Stimulated activated naive B cell treated with anti-CD40 and anti-IgM and Interleukin-4, amounts not matched to agents 10 μg/mL and 1 μg/mL and 100 μg/mL, for 72 hours (primary cell): ENCODE data around the gene SPOP.

Experiments
- ATAC-seq, 2 donors: fragments of 150-1000 bp; cut with Tn5 transposase; replicated peaks; 2 replicates each; pipeline ENCODE4 v1.10.0; 2021; ENCODE audit warnings: moderate library complexity in 1 of 2
- DNase-seq: peaks from one replicate; pipeline ENCODE4 v3.0.0; 2021
- H3K27ac Mint-ChIP-seq: one replicate; pipeline ENCODE4 v1.8.0; 2022; ENCODE audit warnings: mild to moderate bottlenecking, mixed read lengths
- H3K27me3 Mint-ChIP-seq, 2 donors: one replicate each; pipeline ENCODE4 v1.8.0; 2022; ENCODE audit warnings: mixed read lengths in 2 of 2
- H3K36me3 Mint-ChIP-seq, 2 donors: one replicate each; pipeline ENCODE4 v1.8.0; 2022; ENCODE audit warnings: mixed read lengths in 2 of 2, mild to moderate bottlenecking in 1 of 2
- H3K4me1 Mint-ChIP-seq, 2 donors: one replicate each; pipeline ENCODE4 v1.8.0; 2022; ENCODE audit warnings: mixed read lengths in 2 of 2, mild to moderate bottlenecking in 1 of 2
- H3K4me3 Mint-ChIP-seq, 2 donors: one replicate each; pipeline ENCODE4 v1.8.0; 2022; ENCODE audit warnings: mild to moderate bottlenecking in 2 of 2, mixed read lengths in 2 of 2, moderate library complexity in 1 of 2
- H3K9me3 Mint-ChIP-seq, 2 donors: one replicate each; pipeline ENCODE4 v1.8.0; 2022; ENCODE audit warnings: mixed read lengths in 2 of 2, mild to moderate bottlenecking in 1 of 2

Gene SPOP

GRCh38 chr17:49707246-49707607 lies 29.3 kb upstream of the SPOP start:
- H3K36me3 Mint-ChIP-seq: peaks cover 23 to 32% of the 10 kb centered on the region in 2 donors
- H3K4me1 Mint-ChIP-seq: peaks cover 27 to 42% of the 10 kb centered on the region in 2 donors
- no peak for ATAC-seq
- H3K9me3 Mint-ChIP-seq: no peaks in the 10 kb centered on the region
- peak overlapping the region; percentile 94 to 96 for H3K4me3 Mint-ChIP-seq
- DNase-seq: no peak
- peak overlapping the region; percentile 99 for H3K27ac Mint-ChIP-seq
- no peaks in the 10 kb centered on the region for H3K27me3 Mint-ChIP-seq

GRCh38 chr17:49705254-49705653 lies 27.4 kb upstream of the SPOP start:
- ATAC-seq: no peak
- H3K4me1 Mint-ChIP-seq: peaks cover 29 to 46% of the 10 kb centered on the region in 2 donors
- H3K4me3 Mint-ChIP-seq: peak overlapping the region in 1 of 2 donors; percentile 42
- H3K27me3 Mint-ChIP-seq: no peaks in the 10 kb centered on the region
- peak overlapping the region; percentile 62 for H3K27ac Mint-ChIP-seq
- peaks cover 17 to 31% of the 10 kb centered on the region in 2 donors for H3K36me3 Mint-ChIP-seq
- no peak for DNase-seq
- no peaks in the 10 kb centered on the region for H3K9me3 Mint-ChIP-seq

GRCh38 chr17:49703557-49704277 lies 25.8 kb upstream of the SPOP start:
- no peak overlapping the region for H3K27ac Mint-ChIP-seq
- H3K9me3 Mint-ChIP-seq: no peaks in the 10 kb centered on the region
- H3K4me3 Mint-ChIP-seq: no peak overlapping the region
- H3K4me1 Mint-ChIP-seq: peaks cover 27 to 46% of the 10 kb centered on the region in 2 donors
- no peaks in the 10 kb centered on the region for H3K27me3 Mint-ChIP-seq
- H3K36me3 Mint-ChIP-seq: peaks cover 24 to 44% of the 10 kb centered on the region in 2 donors
- no peak for DNase-seq
- ATAC-seq: no peak

- Mint-ChIP-seq H3K4me1 (peaks cover 27 to 41% of the 10 kb centered on the region in 2 donors), H3K27me3 (no peaks in the 10 kb centered on the region), H3K36me3 (peaks cover 24 to 41% of the 10 kb centered on the region in 2 donors), H3K4me3 (no peak overlapping the region), H3K9me3 (no peaks in the 10 kb centered on the region), H3K27ac (no peak overlapping the region)
- no peak for ATAC-seq
- no peak for DNase-seq
Observed at GRCh38 chr17:49700960-49701359, 23.1 kb upstream of the SPOP start.

- ATAC-seq: no peak
- DNase-seq: no peak
- H3K4me1 Mint-ChIP-seq: peaks cover 29 to 41% of the 10 kb centered on the region in 2 donors
- H3K27me3 Mint-ChIP-seq: no peaks in the 10 kb centered on the region
- peak overlapping the region; percentile 65 for H3K27ac Mint-ChIP-seq
- H3K36me3 Mint-ChIP-seq: peaks cover 19 to 35% of the 10 kb centered on the region in 2 donors
- H3K9me3 Mint-ChIP-seq: no peaks in the 10 kb centered on the region
- H3K4me3 Mint-ChIP-seq: no peak overlapping the region
Observed at GRCh38 chr17:49699966-49700575, 22.2 kb upstream of the SPOP start.

GRCh38 chr17:49698005-49698404 lies 20.1 kb upstream of the SPOP start:
- no peak overlapping the region for H3K4me3 Mint-ChIP-seq
- ATAC-seq (no peak), DNase-seq (no peak)
- H3K27me3 Mint-ChIP-seq: no peaks in the 10 kb centered on the region
- peaks cover 32 to 41% of the 10 kb centered on the region in 2 donors for H3K4me1 Mint-ChIP-seq
- no peaks in the 10 kb centered on the region for H3K9me3 Mint-ChIP-seq
- peaks cover 13 to 22% of the 10 kb centered on the region in 2 donors for H3K36me3 Mint-ChIP-seq
- H3K27ac Mint-ChIP-seq: no peak overlapping the region

GRCh38 chr17:49696233-49696761 lies 18.4 kb upstream of the SPOP start:
- peak overlapping the region; percentile 7 to 46 for H3K4me3 Mint-ChIP-seq
- peaks cover 32 to 41% of the 10 kb centered on the region in 2 donors for H3K4me1 Mint-ChIP-seq
- peaks cover 0 to 4% of the 10 kb centered on the region in 2 donors for H3K27me3 Mint-ChIP-seq
- DNase-seq (peak; percentile 84), ATAC-seq (peak; percentile 96 to 98)
- H3K36me3 Mint-ChIP-seq: peaks cover 11 to 20% of the 10 kb centered on the region in 2 donors
- H3K9me3 Mint-ChIP-seq: no peaks in the 10 kb centered on the region
- peak overlapping the region; percentile 87 for H3K27ac Mint-ChIP-seq

GRCh38 chr17:49695698-49696232 lies 17.9 kb upstream of the SPOP start:
- peaks cover 32 to 41% of the 10 kb centered on the region in 2 donors for H3K4me1 Mint-ChIP-seq
- H3K27ac Mint-ChIP-seq: peak overlapping the region; percentile 38
- peak overlapping the region; percentile 46 to 48 for H3K4me3 Mint-ChIP-seq
- DNase-seq (no peak), ATAC-seq (peak; percentile 28 to 29)
- H3K36me3 Mint-ChIP-seq: peaks cover 11 to 15% of the 10 kb centered on the region in 2 donors
- H3K27me3 Mint-ChIP-seq: peaks cover 0 to 4% of the 10 kb centered on the region in 2 donors
- no peaks in the 10 kb centered on the region for H3K9me3 Mint-ChIP-seq

GRCh38 chr17:49694847-49695697 lies 17.2 kb upstream of the SPOP start:
- DNase-seq: peak; percentile 68
- Mint-ChIP-seq H3K4me3 (peak overlapping the region; percentile 48 to 72), H3K4me1 (peaks cover 29 to 36% of the 10 kb centered on the region in 2 donors), H3K27me3 (peaks cover 0 to 4% of the 10 kb centered on the region in 2 donors), H3K36me3 (peaks cover 8 to 11% of the 10 kb centered on the region in 2 donors), H3K27ac (peak overlapping the region; percentile 38), H3K9me3 (no peaks in the 10 kb centered on the region)
- peak in 1 of 2 donors; percentile 37 for ATAC-seq

GRCh38 chr17:49692751-49693150 lies 14.9 kb upstream of the SPOP start:
- H3K27ac Mint-ChIP-seq: no peak overlapping the region
- ATAC-seq (no peak), DNase-seq (no peak)
- peaks cover 0 to 4% of the 10 kb centered on the region in 2 donors for H3K27me3 Mint-ChIP-seq
- H3K4me1 Mint-ChIP-seq: peaks cover 31 to 39% of the 10 kb centered on the region in 2 donors
- H3K36me3 Mint-ChIP-seq: no peaks in the 10 kb centered on the region
- no peaks in the 10 kb centered on the region for H3K9me3 Mint-ChIP-seq
- H3K4me3 Mint-ChIP-seq: no peak overlapping the region

GRCh38 chr17:49691677-49692191 lies 13.8 kb upstream of the SPOP start:
- ATAC-seq: no peak

GRCh38 chr17:49691086-49691676 lies 13.3 kb upstream of the SPOP start:
- no peak overlapping the region for H3K4me3 Mint-ChIP-seq
- H3K27me3 Mint-ChIP-seq: peaks cover 0 to 4% of the 10 kb centered on the region in 2 donors
- DNase-seq (no peak), ATAC-seq (no peak)
- H3K27ac Mint-ChIP-seq: no peak overlapping the region
- H3K9me3 Mint-ChIP-seq: no peaks in the 10 kb centered on the region
- H3K36me3 Mint-ChIP-seq: no peaks in the 10 kb centered on the region
- H3K4me1 Mint-ChIP-seq: peaks cover 26 to 36% of the 10 kb centered on the region in 2 donors

More at GRCh38 chr17:49691677-49692191, 13.8 kb upstream of the SPOP start:
- Mint-ChIP-seq H3K36me3 (no peaks in the 10 kb centered on the region), H3K9me3 (no peaks in the 10 kb centered on the region), H3K4me3 (no peak overlapping the region), H3K27ac (no peak overlapping the region), H3K4me1 (peaks cover 31 to 40% of the 10 kb centered on the region in 2 donors), H3K27me3 (peaks cover 0 to 4% of the 10 kb centered on the region in 2 donors)
- no peak for DNase-seq

GRCh38 chr17:49690256-49690655 lies 12.4 kb upstream of the SPOP start:
- H3K4me1 Mint-ChIP-seq: peaks cover 19 to 26% of the 10 kb centered on the region in 2 donors
- H3K27me3 Mint-ChIP-seq: peaks cover 0 to 4% of the 10 kb centered on the region in 2 donors
- ATAC-seq (no peak), DNase-seq (no peak)
- no peaks in the 10 kb centered on the region for H3K36me3 Mint-ChIP-seq
- no peak overlapping the region for H3K4me3 Mint-ChIP-seq
- H3K27ac Mint-ChIP-seq: no peak overlapping the region
- no peaks in the 10 kb centered on the region for H3K9me3 Mint-ChIP-seq
